HPDE6-E6E7 (cell line): ENCODE data around the gene UGT1A10.
"Not testable (repeated sequence)": the region's sequence is repeated elsewhere in the genome, so short reads cannot be mapped to it uniquely, and the experiment has no call there.

ENCODE experiments used
- DNase-seq: peaks from one replicate; pipeline ENCODE4 v3.0.0; 2011; ENCODE audit warnings: missing footprints; ENCODE audit errors: extremely low spot score

The UGT1A10 gene

GRCh38 chr2:233636306-233636705 lies at the start of gene UGT1A10:
Gene UGT1A10, plus strand, starts transcription at chr2:233636448. Its CDS starts 75 bp downstream, at chr2:233636523.
- DNase-seq, result not testable (repeated sequence)

- DNase-seq, result no peak
Observed at GRCh38 chr2:233588400-233588799, 47.8 kb upstream of the UGT1A10 start.

- DNase-seq, result not testable (repeated sequence)
Observed at GRCh38 chr2:233592706-233593105, 43.5 kb upstream of the UGT1A10 start.

- no peak for DNase-seq
Observed at GRCh38 chr2:233593201-233593600, 43.0 kb upstream of the UGT1A10 start.

- DNase-seq, result no peak
Observed at GRCh38 chr2:233597522-233597921, 38.7 kb upstream of the UGT1A10 start.

- no peak for DNase-seq
Observed at GRCh38 chr2:233598952-233599351, 37.3 kb upstream of the UGT1A10 start.

- no peak for DNase-seq
Observed at GRCh38 chr2:233600386-233600785, 35.9 kb upstream of the UGT1A10 start.

GRCh38 chr2:233602076-233602475 lies 34.2 kb upstream of the UGT1A10 start:
- DNase-seq, result no peak

GRCh38 chr2:233603520-233603919 lies 32.7 kb upstream of the UGT1A10 start:
- DNase-seq, result no peak

- DNase-seq, result no peak
Observed at GRCh38 chr2:233604826-233605225, 31.4 kb upstream of the UGT1A10 start.

- no peak for DNase-seq
Observed at GRCh38 chr2:233605680-233606079, 30.6 kb upstream of the UGT1A10 start.

GRCh38 chr2:233611284-233611683 lies 25.0 kb upstream of the UGT1A10 start:
- no peak for DNase-seq

- not testable (repeated sequence) for DNase-seq
Observed at GRCh38 chr2:233617476-233617875, 18.8 kb upstream of the UGT1A10 start, which contains the start of gene UGT1A8. Gene UGT1A8, plus strand, starts transcription at chr2:233617633. Its CDS starts 75 bp downstream, at chr2:233617708.

- DNase-seq, result no peak
Observed at GRCh38 chr2:233620204-233620603, 16.0 kb upstream of the UGT1A10 start.

GRCh38 chr2:233621863-233622262 lies 14.4 kb upstream of the UGT1A10 start:
- not testable (repeated sequence) for DNase-seq

GRCh38 chr2:233627331-233628025 lies 8.8 kb upstream of the UGT1A10 start:
- DNase-seq, result no peak

- DNase-seq, result no peak
Observed at GRCh38 chr2:233638836-233639235, 2.6 kb downstream of the UGT1A10 start.

GRCh38 chr2:233639860-233640259 lies 3.6 kb downstream of the UGT1A10 start:
- no peak for DNase-seq

- DNase-seq, result no peak
Observed at GRCh38 chr2:233643128-233643527, 6.9 kb downstream of the UGT1A10 start.

- not testable (repeated sequence) for DNase-seq
Observed at GRCh38 chr2:233646033-233646432, 9.8 kb downstream of the UGT1A10 start.

GRCh38 chr2:233650981-233651380 lies 14.7 kb downstream of the UGT1A10 start:
- peak; percentile 8 for DNase-seq

- no peak for DNase-seq
Observed at GRCh38 chr2:233651430-233651829, 15.2 kb downstream of the UGT1A10 start.

- DNase-seq, result no peak
Observed at GRCh38 chr2:233654501-233654900, 18.3 kb downstream of the UGT1A10 start.

- DNase-seq, result no peak
Observed at GRCh38 chr2:233655043-233655442, 18.8 kb downstream of the UGT1A10 start.
